IMR-90 (cell line): ENCODE results near the gene WASF1. TPM values are rescaled to one million over a fixed set of nuclear protein-coding genes. Genes with fewer than 3 reads are reported as not detected.

Experiments
- ATAC-seq: fragments of 200-7000 bp; cut with Tn5 transposase; 2 replicates; pipeline ENCODE4 v1.9.1; 2020; ENCODE audit warnings: low read depth, mild to moderate bottlenecking, moderate library complexity
- BruUV-seq: library from RNA; stranded (reverse); fragments of 400-500 nt; replicated peaks from 2 replicates; lab custom pipeline; 2021; lab: Mats Ljungman, UMichigan
- CTCF ChIA-PET: fragments of 300-600 bp; formaldehyde crosslinking; extraction: SDS; loops from one replicate; lab custom pipeline; 2021; ENCODE audit warnings: antibody characterized with exemption; lab: Yijun Ruan, JAX
- POLR2A ChIA-PET: fragments of 300-600 bp; sonication (Branson Sonifier 250); formaldehyde crosslinking; loops from one replicate; lab custom pipeline; 2022; ENCODE audit warnings: antibody characterized with exemption; ENCODE audit not compliant: unreplicated experiment; lab: Charles Lee
- DNase-seq: peaks from one replicate; pipeline ENCODE4 v3.0.0; 2013
- H2AFZ ChIP-seq: replicated peaks from 2 replicates; pipeline ENCODE3; 2013; ENCODE audit warnings: low read length, mild to moderate bottlenecking; ENCODE audit not compliant: poor library complexity
- H2AK5ac ChIP-seq: 2 replicates; pipeline ENCODE4 v1.6.1; 2013; ENCODE audit warnings: low read depth, low read length, inconsistent platforms
- H2AK9ac ChIP-seq: replicated peaks from 2 replicates; pipeline ENCODE3; 2013; ENCODE audit warnings: mild to moderate bottlenecking, low read depth, low read length, moderate library complexity; ENCODE audit not compliant: poor library complexity
- H2BK120ac ChIP-seq: 2 replicates; pipeline ENCODE4 v1.6.1; 2013; ENCODE audit warnings: low read depth, low read length, inconsistent platforms
- H2BK15ac ChIP-seq: 3 replicates; pipeline ENCODE4 v1.6.1; 2013; ENCODE audit warnings: low read depth, low read length, inconsistent platforms
- H2BK20ac ChIP-seq: 2 replicates; pipeline ENCODE4 v1.6.1; 2013; ENCODE audit warnings: low read depth, mild to moderate bottlenecking, inconsistent platforms, low read length, moderate library complexity
- H2BK5ac ChIP-seq: 2 replicates; pipeline ENCODE4 v1.6.1; 2013; ENCODE audit warnings: mild to moderate bottlenecking, low read depth, low read length, inconsistent platforms; ENCODE audit not compliant: poor library complexity, severe bottlenecking
- H3K14ac ChIP-seq: replicated peaks from 2 replicates; pipeline ENCODE4 v1.6.1; 2013; ENCODE audit warnings: low read depth, low read length, inconsistent platforms
- H3K18ac ChIP-seq: 2 replicates; pipeline ENCODE4 v1.6.1; 2013; ENCODE audit warnings: low read depth, low read length, control low read depth
- H3K23ac ChIP-seq: 2 replicates; pipeline ENCODE4 v1.6.1; 2013; ENCODE audit warnings: low read depth, low read length, inconsistent platforms
- H3K27ac ChIP-seq: 2 replicates; pipeline ENCODE4 v1.5.1; 2013; ENCODE audit warnings: mild to moderate bottlenecking, control low read depth, low read length; ENCODE audit not compliant: insufficient read depth
- H3K27me3 ChIP-seq: 2 replicates; pipeline ENCODE4 v1.6.1; 2013; ENCODE audit warnings: low read length; ENCODE audit not compliant: control insufficient read depth, insufficient read depth
- H3K36me3 ChIP-seq: 2 replicates; pipeline ENCODE4 v1.6.1; 2013; ENCODE audit warnings: low read length, mixed read lengths; ENCODE audit not compliant: control insufficient read depth, insufficient read depth
- H3K4ac ChIP-seq: 2 replicates; pipeline ENCODE4 v1.6.1; 2013; ENCODE audit warnings: low read depth, low read length, inconsistent platforms
- H3K4me1 ChIP-seq: 2 replicates; pipeline ENCODE4 v1.6.1; 2013; ENCODE audit warnings: low read length, mixed read lengths; ENCODE audit not compliant: control insufficient read depth, insufficient read depth
- H3K4me2 ChIP-seq: 2 replicates; pipeline ENCODE4 v1.6.1; 2013; ENCODE audit warnings: low read depth, mild to moderate bottlenecking, control low read depth, low read length, moderate library complexity
- H3K4me3 ChIP-seq: 2 replicates; pipeline ENCODE4 v1.5.1; 2013; ENCODE audit warnings: low read depth, mild to moderate bottlenecking, control low read depth, low read length, moderate library complexity; ENCODE audit not compliant: insufficient read depth
- H3K56ac ChIP-seq: 2 replicates; pipeline ENCODE4 v1.6.1; 2013; ENCODE audit warnings: low read length, inconsistent platforms; ENCODE audit not compliant: insufficient read depth; ENCODE audit errors: extremely low read depth
- H3K79me1 ChIP-seq, 2 experiments: 2 replicates each; pipeline ENCODE4 v1.6.1; 2013; ENCODE audit warnings: low read length in 2 of 2, inconsistent platforms in 1 of 2, low read depth in 1 of 2
- H3K9ac ChIP-seq: 2 replicates; pipeline ENCODE4 v1.6.1; 2013; ENCODE audit warnings: low read depth, low read length, control low read depth
- H3K9me1 ChIP-seq: 2 replicates; pipeline ENCODE4 v1.6.1; 2013; ENCODE audit warnings: low read length, inconsistent platforms; ENCODE audit not compliant: insufficient read depth
- H3K9me3 ChIP-seq: 2 replicates; pipeline ENCODE4 v1.6.1; 2013; ENCODE audit warnings: low read length; ENCODE audit not compliant: control insufficient read depth, insufficient read depth
- H4K20me1 ChIP-seq: 2 replicates; pipeline ENCODE4 v1.6.1; 2013; ENCODE audit warnings: low read length, inconsistent platforms; ENCODE audit not compliant: insufficient read depth
- H4K5ac ChIP-seq: 2 replicates; pipeline ENCODE4 v1.6.1; 2013; ENCODE audit warnings: mild to moderate bottlenecking, low read depth, low read length, control low read depth
- H4K8ac ChIP-seq, 2 experiments: 2 replicates each; pipeline ENCODE4 v1.6.1; 2013; ENCODE audit warnings: low read depth in 2 of 2, low read length in 2 of 2, control low read depth in 1 of 2, inconsistent platforms in 1 of 2
- H4K91ac ChIP-seq: 2 replicates; pipeline ENCODE4 v1.6.1; 2013; ENCODE audit warnings: low read depth, low read length, inconsistent platforms; ENCODE audit not compliant: insufficient read depth
- BHLHE40 ChIP-seq: fragments of 150-350 bp; IDR thresholded peaks from 2 replicates; pipeline ENCODE4 v1.6.1; 2016; ENCODE audit warnings: mild to moderate bottlenecking, low read depth, low read length
- CEBPB ChIP-seq: IDR thresholded peaks from 2 replicates; pipeline ENCODE4 v1.6.1; 2012; ENCODE audit warnings: low read depth, low read length, improper control_type of control experiment
- CHD1 ChIP-seq: IDR thresholded peaks from 2 replicates; pipeline ENCODE4 v1.6.1; 2012; ENCODE audit warnings: low read depth, low read length, improper control_type of control experiment
- CTCF ChIP-seq: conservative IDR thresholded peaks from 2 replicates; pipeline ENCODE4 v1.5.1; 2012; ENCODE audit warnings: mild to moderate bottlenecking, low read depth, low read length, improper control_type of control experiment
- FOS ChIP-seq: fragments of 150-350 bp; IDR thresholded peaks from 2 replicates; pipeline ENCODE4 v1.6.1; 2016; ENCODE audit warnings: low read depth, low read length
- MAFK ChIP-seq: IDR thresholded peaks from 2 replicates; pipeline ENCODE4 v1.6.1; 2012; ENCODE audit warnings: low read depth, low read length, improper control_type of control experiment
- MAZ ChIP-seq: IDR thresholded peaks from 2 replicates; pipeline ENCODE4 v1.6.1; 2012; ENCODE audit warnings: low read depth, mild to moderate bottlenecking, low read length, improper control_type of control experiment, moderate library complexity, borderline replicate concordance
- MXI1 ChIP-seq: IDR thresholded peaks from 2 replicates; pipeline ENCODE4 v1.6.1; 2012; ENCODE audit warnings: low read depth, mild to moderate bottlenecking, low read length, moderate library complexity, borderline replicate concordance
- NFE2L2 ChIP-seq: fragments of 150-350 bp; IDR thresholded peaks from 2 replicates; pipeline ENCODE4 v1.6.1; 2016; ENCODE audit warnings: low read depth, mild to moderate bottlenecking, low read length
- POLR2A ChIP-seq: IDR thresholded peaks from 2 replicates; pipeline ENCODE4 v1.6.1; 2012; ENCODE audit warnings: mild to moderate bottlenecking, low read depth, low read length
- RAD21 ChIP-seq: IDR thresholded peaks from 2 replicates; pipeline ENCODE4 v1.6.1; 2012; ENCODE audit warnings: low read length, improper control_type of control experiment
- RCOR1 ChIP-seq: IDR thresholded peaks from 2 replicates; pipeline ENCODE4 v1.6.1; 2012; ENCODE audit warnings: mild to moderate bottlenecking, low read length, improper control_type of control experiment; ENCODE audit not compliant: insufficient replicate concordance
- RFX5 ChIP-seq: IDR thresholded peaks from 2 replicates; pipeline ENCODE4 v1.8.0; 2012; ENCODE audit warnings: low read depth, mild to moderate bottlenecking, low read length, moderate library complexity
- SMC3 ChIP-seq: fragments of 150-350 bp; IDR thresholded peaks from 2 replicates; pipeline ENCODE4 v1.6.1; 2016; ENCODE audit warnings: low read depth, mild to moderate bottlenecking, antibody characterized with exemption, low read length, moderate library complexity
- USF2 ChIP-seq: fragments of 150-350 bp; IDR thresholded peaks from 2 replicates; pipeline ENCODE4 v1.6.1; 2017; ENCODE audit warnings: mild to moderate bottlenecking, antibody characterized with exemption, low read length, low read depth
- WGBS, 2 experiments: methylation state at CpG; one replicate each; pipeline versions ENCODE4 v1.1.5 to v1.1.7; 2013; ENCODE audit warnings: missing lambda C conversion rate in 2 of 2; ENCODE audit not compliant: insufficient read length in 1 of 2; ENCODE audit errors: extremely low coverage in 2 of 2; 5-methylcytosine and 5-hydroxymethylcytosine counted together
- dilution Hi-C: fragments of 300-500 bp; cut with HindIII; formaldehyde crosslinking; loops from one replicate; pipeline ENCODE4 v1.14.3; 2018; ENCODE audit warnings: low sequenced_read_pairs; ENCODE audit not compliant: unreplicated experiment
- in situ Hi-C: fragments of 300-500 bp; cut with MboI; formaldehyde crosslinking; loops from 3 replicates; pipeline ENCODE4 v1.14.3; 2019; ENCODE audit warnings: low sequenced_read_pairs, inconsistent platforms, mixed read lengths
- intact Hi-C: fragments of 100-400 bp; cut with micrococcal nuclease; formaldehyde crosslinking; loops from 2 replicates; pipeline ENCODE4 v1.10.0; 2022
- polyA plus RNA-seq, 3 experiments: library from polyadenylated mRNA; depleted of rRNA; stranded (reverse); fragments of >200 nt; gene quantifications; 2 replicates each; pipeline ENCODE4 v1.2.3, GENCODE V29; 2012; ENCODE audit warnings: low replicate concordance in 1 of 3
- total RNA-seq: library from RNA; depleted of rRNA; stranded (reverse); fragments of >200 nt; gene quantifications from 2 replicates; pipeline ENCODE4 v1.2.3, GENCODE V29; 2012
- TF ChIP-seq, protein P1 (sequence below): fragments of 150-350 bp; IDR thresholded peaks from 2 replicates; pipeline ENCODE4 v1.6.1; 2016; ENCODE audit warnings: low read depth, mild to moderate bottlenecking, low read length, moderate library complexity, borderline replicate concordance

Gene WASF1
- total and polyA plus RNA-seq, 2 of the 4 experiments (the other 2 are of a cell fraction) = 3.0 to 17.3 TPM

DNA sequence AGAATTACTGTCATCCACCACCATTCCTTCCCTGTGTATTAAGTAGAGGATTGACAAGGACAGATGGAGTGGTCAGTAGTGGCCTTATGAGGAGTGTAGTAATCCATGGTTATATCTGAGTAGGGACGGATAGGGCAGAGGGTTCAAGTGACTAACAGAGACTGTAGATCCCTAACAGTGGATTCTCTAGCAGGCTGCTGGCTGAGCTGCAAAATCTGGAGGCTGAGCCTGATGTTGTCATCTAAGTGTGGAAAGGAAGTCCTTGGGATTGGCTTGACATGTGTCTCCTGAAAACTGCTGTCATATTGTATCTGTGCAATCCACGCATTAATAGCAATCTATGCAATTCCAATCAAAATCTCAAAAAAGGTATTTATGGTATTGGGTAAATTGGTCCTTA is 94.2 kb downstream of the WASF1 start:
- POLR2A ChIA-PET = no interaction called here
- Histone ChIP-seq H3K4ac (no peak overlapping the region), H2BK20ac (no peak overlapping the region), H3K27me3 (no peaks in the 10 kb centered on the region; the same call in 1 of the 2 replicates), H3K79me1 (no peaks in the 10 kb centered on the region), H3K9me3 (no peaks in the 10 kb centered on the region), H3K27ac (no peak overlapping the region), H3K56ac (no peak overlapping the region), H3K9ac (no peak overlapping the region), H2BK5ac (no peak overlapping the region), H2AFZ (no peak overlapping the region), H3K14ac (no peak overlapping the region), H2AK9ac (no peak overlapping the region), H2BK120ac (no peak overlapping the region), H3K18ac (no peak overlapping the region), H3K9me1 (no peaks in the 10 kb centered on the region), H4K20me1 (no peaks in the 10 kb centered on the region), H3K4me3 (no peak overlapping the region), H4K8ac (no peak overlapping the region), H2BK15ac (no peak overlapping the region), H2AK5ac (no peak overlapping the region), H4K91ac (no peak overlapping the region), H4K5ac (no peak overlapping the region), H3K4me2 (no peak overlapping the region), H3K23ac (no peak overlapping the region), H3K4me1 (no peaks in the 10 kb centered on the region), H3K36me3 (no peaks in the 10 kb centered on the region)
- DNase-seq (no peak), ATAC-seq (no peak)
- intact Hi-C loops (no loop called here), dilution Hi-C loops (no loop called here), in situ Hi-C loops (no loop called here)
- TF ChIP-seq MAFK (no peak), CHD1 (no peak), MAZ (no peak), NFE2L2 (no peak), BHLHE40 (no peak), RCOR1 (no peak), CTCF (no peak), FOS (no peak), RAD21 (no peak), CEBPB (no peak), MXI1 (no peak), USF2 (no peak), RFX5 (no peak), POLR2A (no peak), SMC3 (no peak)
- TF ChIP-seq, protein P1, sequence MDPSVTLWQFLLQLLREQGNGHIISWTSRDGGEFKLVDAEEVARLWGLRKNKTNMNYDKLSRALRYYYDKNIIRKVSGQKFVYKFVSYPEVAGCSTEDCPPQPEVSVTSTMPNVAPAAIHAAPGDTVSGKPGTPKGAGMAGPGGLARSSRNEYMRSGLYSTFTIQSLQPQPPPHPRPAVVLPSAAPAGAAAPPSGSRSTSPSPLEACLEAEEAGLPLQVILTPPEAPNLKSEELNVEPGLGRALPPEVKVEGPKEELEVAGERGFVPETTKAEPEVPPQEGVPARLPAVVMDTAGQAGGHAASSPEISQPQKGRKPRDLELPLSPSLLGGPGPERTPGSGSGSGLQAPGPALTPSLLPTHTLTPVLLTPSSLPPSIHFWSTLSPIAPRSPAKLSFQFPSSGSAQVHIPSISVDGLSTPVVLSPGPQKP = no peak
- no CpG with 5 or more reads among the region's 2 CpGs for WGBS, 2 experiments
- no TSS peak for BruUV-seq
- CTCF ChIA-PET = no interaction called here
